Upper lobe of right lung (tissue), 1 donor: ENCODE measurements around the gene TENT4B. TPM values are rescaled to one million over a fixed set of nuclear protein-coding genes. Genes with fewer than 3 reads are reported as not detected.
A peak's percentile ranks its signal among the peaks of the same experiment; 100 is the strongest.

ENCODE experiments used
- ATAC-seq: fragments of 200-7000 bp; cut with Tn5 transposase; one replicate; pipeline ENCODE4 v1.9.1; 2020; ENCODE audit warnings: mild to moderate bottlenecking, moderate library complexity
- DNase-seq: peaks from one replicate; pipeline ENCODE4 v3.0.0-alpha.2; 2020
- H3K27ac ChIP-seq: fragments of 200-600 bp; one replicate; pipeline ENCODE4 v1.8.0; 2022
- H3K27me3 ChIP-seq: fragments of 200-600 bp; one replicate; pipeline ENCODE4 v1.8.0; 2022; ENCODE audit warnings: mild to moderate bottlenecking
- H3K36me3 ChIP-seq: fragments of 200-600 bp; one replicate; pipeline ENCODE4 v1.8.0; 2022
- H3K4me1 ChIP-seq: fragments of 200-600 bp; one replicate; pipeline ENCODE4 v1.8.0; 2022
- H3K4me3 ChIP-seq: fragments of 200-600 bp; one replicate; pipeline ENCODE4 v1.8.0; 2022; ENCODE audit warnings: mild to moderate bottlenecking
- H3K9me3 ChIP-seq: fragments of 200-600 bp; one replicate; pipeline ENCODE4 v1.8.0; 2022
- CTCF ChIP-seq: fragments of 200-600 bp; IDR thresholded peaks from one replicate; pipeline ENCODE4 v1.8.0; 2022; ENCODE audit warnings: antibody characterized with exemption
- intact Hi-C: fragments of 100-400 bp; cut with DNase I; formaldehyde crosslinking; loops from one replicate; pipeline ENCODE4 v1.11.0; 2022
- total RNA-seq: library from RNA; stranded (reverse); fragmentation: NEBNext Ultra II Directional; extraction: Animal tissue kit (Norgen Biotek cat#: 25700); gene quantifications from one replicate; pipeline ENCODE4 v1.2.1, GENCODE V29; 2021
- donor health status: DM: no; HTN: yes; CAD: no; lungs with severe emphysema.

The TENT4B gene
- total RNA-seq, 1 donor from 2014 or later = 13.3 TPM

- no peaks in the 10 kb centered on the region for H3K9me3 ChIP-seq
- no peak overlapping the region for H3K27ac ChIP-seq
- peaks cover 11% of the 10 kb centered on the region for H3K4me1 ChIP-seq
- no peak for TF ChIP-seq CTCF
- H3K27me3 ChIP-seq = no peaks in the 10 kb centered on the region
- DNase-seq (no peak), ATAC-seq (no peak)
- no peaks in the 10 kb centered on the region for H3K36me3 ChIP-seq
- no peak overlapping the region for H3K4me3 ChIP-seq
- intact Hi-C loops = no loop called here
These were observed 37.2 kb downstream of the TENT4B start for GRCh38 chr16:50190292-50190691.

GRCh38 chr16:50192386-50193050 is 39.4 kb downstream of the TENT4B start:
- intact Hi-C loops = no loop called here
- no peak for ATAC-seq
- Histone ChIP-seq H3K9me3 (no peaks in the 10 kb centered on the region), H3K4me3 (no peak overlapping the region), H3K27ac (no peak overlapping the region), H3K36me3 (no peaks in the 10 kb centered on the region), H3K4me1 (peaks cover 12% of the 10 kb centered on the region), H3K27me3 (no peaks in the 10 kb centered on the region)
- DNase-seq = no peak
- TF ChIP-seq CTCF = no peak

- H3K4me3 ChIP-seq = no peak overlapping the region
- H3K27me3 ChIP-seq = no peaks in the 10 kb centered on the region
- no peak for TF ChIP-seq CTCF
- peaks cover 14% of the 10 kb centered on the region for H3K4me1 ChIP-seq
- no peaks in the 10 kb centered on the region for H3K36me3 ChIP-seq
- ATAC-seq (peak; percentile 42), DNase-seq (no peak)
- H3K27ac ChIP-seq = peak overlapping the region; percentile 11
- intact Hi-C loops = no loop called here
- no peaks in the 10 kb centered on the region for H3K9me3 ChIP-seq
These were observed 40.5 kb downstream of the TENT4B start for GRCh38 chr16:50193594-50193993.

DNA sequence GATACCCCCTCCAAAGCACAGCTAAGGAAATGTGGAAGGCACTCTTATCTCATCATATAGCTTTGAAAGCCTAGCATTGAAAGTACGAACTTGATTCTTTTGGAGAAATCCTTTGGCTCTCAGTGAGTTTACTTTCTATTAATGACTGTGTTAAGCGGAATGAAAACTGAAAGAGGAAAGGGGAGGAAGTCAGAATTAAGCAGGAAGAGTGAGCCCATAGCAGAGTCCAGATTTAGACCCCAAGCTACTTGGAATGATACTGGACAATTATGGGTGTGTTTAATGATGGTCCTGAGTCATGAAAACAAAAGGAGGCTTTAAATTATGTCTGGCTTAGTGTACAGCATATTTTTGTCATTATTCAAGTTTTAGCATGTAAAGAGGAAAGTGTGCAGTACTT is 42.2 kb downstream of the TENT4B start:
- H3K4me3 ChIP-seq = no peak overlapping the region
- peak overlapping the region; percentile 3 for H3K27ac ChIP-seq
- peak; percentile 55 for ATAC-seq
- no peaks in the 10 kb centered on the region for H3K9me3 ChIP-seq
- no peak for DNase-seq
- no peaks in the 10 kb centered on the region for H3K36me3 ChIP-seq
- H3K4me1 ChIP-seq = peaks cover 25% of the 10 kb centered on the region
- intact Hi-C loops = no loop called here
- no peak for TF ChIP-seq CTCF
- H3K27me3 ChIP-seq = no peaks in the 10 kb centered on the region

DNA sequence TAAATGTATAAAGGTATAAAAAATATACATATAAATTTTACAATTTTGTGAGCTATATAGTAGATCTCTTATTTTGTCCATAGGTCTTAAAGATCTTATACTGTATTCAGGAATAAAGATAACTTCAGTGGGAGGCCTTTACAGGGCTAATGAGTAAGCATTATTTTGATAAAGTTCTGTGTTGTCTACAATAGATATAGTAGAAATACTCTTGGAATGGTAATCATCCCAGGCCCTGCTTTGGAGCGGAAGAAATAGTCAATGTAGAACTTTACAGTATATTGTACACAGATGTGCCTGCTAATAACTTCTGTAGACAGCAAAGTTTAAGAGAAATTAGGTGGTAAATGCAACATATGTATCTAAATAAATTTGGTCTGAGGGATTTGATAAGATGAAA is 42.6 kb downstream of the TENT4B start:
- intact Hi-C loops = no loop called here
- Histone ChIP-seq H3K27ac (peak overlapping the region; percentile 2), H3K36me3 (no peaks in the 10 kb centered on the region), H3K4me3 (no peak overlapping the region), H3K27me3 (no peaks in the 10 kb centered on the region), H3K9me3 (no peaks in the 10 kb centered on the region), H3K4me1 (peaks cover 25% of the 10 kb centered on the region)
- ATAC-seq = no peak
- DNase-seq = no peak
- TF ChIP-seq CTCF = no peak

DNA sequence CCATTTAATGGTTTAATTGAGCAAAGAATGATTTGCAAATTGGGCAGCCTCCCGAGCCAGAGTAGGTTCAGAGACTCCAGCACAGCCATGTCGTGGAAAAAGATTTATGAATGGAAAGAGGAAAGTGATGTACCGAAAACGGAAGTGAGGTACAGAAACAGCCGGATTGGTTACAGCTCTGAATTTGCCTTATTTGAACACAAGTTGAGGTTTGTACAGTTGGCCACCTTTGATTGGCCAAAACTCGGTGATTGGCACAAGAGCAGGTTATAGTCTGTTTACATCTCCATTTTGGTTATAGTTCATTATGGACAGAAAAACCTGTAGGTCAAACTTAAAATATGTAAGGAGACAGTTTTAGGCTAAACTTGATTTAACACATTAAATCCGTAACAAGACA is 44.5 kb downstream of the TENT4B start:
- Histone ChIP-seq H3K27ac (no peak overlapping the region), H3K4me3 (no peak overlapping the region), H3K27me3 (no peaks in the 10 kb centered on the region), H3K9me3 (no peaks in the 10 kb centered on the region), H3K4me1 (peaks cover 36% of the 10 kb centered on the region), H3K36me3 (no peaks in the 10 kb centered on the region)
- intact Hi-C loops = no loop called here
- ATAC-seq (no peak), DNase-seq (no peak)
- TF ChIP-seq CTCF = no peak
